ENCODE measurements around the gene GPC5.
"Not testable (repeated sequence)": the region's sequence is repeated elsewhere in the genome, so short reads cannot be mapped to it uniquely, and the experiment has no call there.

The GPC5 gene

GRCh38 chr13:91652404-91653301, 254.2 kb downstream of the GPC5 start:
- DNase-seq (ENCODE audit: low spot score) = no peak

- no peak for DNase-seq (ENCODE audit: low spot score)
Observed at GRCh38 chr13:91655731-91656130, 257.3 kb downstream of the GPC5 start.

- no peak for DNase-seq (ENCODE audit: low spot score)
Observed at GRCh38 chr13:91657283-91657682, 258.9 kb downstream of the GPC5 start.

GRCh38 chr13:91659256-91660075, 261.0 kb downstream of the GPC5 start:
- DNase-seq (ENCODE audit: low spot score) = no peak

- DNase-seq (ENCODE audit: low spot score) = no peak
Observed at GRCh38 chr13:91660076-91660415, 261.6 kb downstream of the GPC5 start.

GRCh38 chr13:91661692-91662490, 263.5 kb downstream of the GPC5 start:
- DNase-seq (ENCODE audit: low spot score) = no peak

GRCh38 chr13:91664039-91664438, 265.6 kb downstream of the GPC5 start:
- no peak for DNase-seq (ENCODE audit: low spot score)

GRCh38 chr13:91667486-91667885, 269.1 kb downstream of the GPC5 start:
- DNase-seq (ENCODE audit: low spot score) = no peak

GRCh38 chr13:91668866-91669495, 270.6 kb downstream of the GPC5 start:
- no peak for DNase-seq (ENCODE audit: low spot score)

GRCh38 chr13:91674347-91674746, 275.9 kb downstream of the GPC5 start:
- DNase-seq (ENCODE audit: low spot score) = not testable (repeated sequence)

GRCh38 chr13:91684746-91685145, 286.3 kb downstream of the GPC5 start:
- DNase-seq (ENCODE audit: low spot score) = no peak

GRCh38 chr13:91690944-91691343, 292.5 kb downstream of the GPC5 start:
- DNase-seq (ENCODE audit: low spot score) = no peak

- no peak for DNase-seq (ENCODE audit: low spot score)
Observed at GRCh38 chr13:91693466-91693865, 295.0 kb downstream of the GPC5 start.

GRCh38 chr13:91698308-91698707, 299.9 kb downstream of the GPC5 start:
- no peak for DNase-seq (ENCODE audit: low spot score)

- no peak for DNase-seq (ENCODE audit: low spot score)
Observed at GRCh38 chr13:91698767-91699166, 300.3 kb downstream of the GPC5 start.

- no peak for DNase-seq (ENCODE audit: low spot score)
Observed at GRCh38 chr13:91699863-91700262, 301.4 kb downstream of the GPC5 start.

GRCh38 chr13:91701975-91702374, 303.6 kb downstream of the GPC5 start:
- DNase-seq (ENCODE audit: low spot score) = no peak

GRCh38 chr13:91702411-91702810, 304.0 kb downstream of the GPC5 start:
- DNase-seq (ENCODE audit: low spot score) = no peak

GRCh38 chr13:91704398-91704797, 306.0 kb downstream of the GPC5 start:
- no peak for DNase-seq (ENCODE audit: low spot score)

- no peak for DNase-seq (ENCODE audit: low spot score)
Observed at GRCh38 chr13:91708558-91708957, 310.1 kb downstream of the GPC5 start.

- no peak for DNase-seq (ENCODE audit: low spot score)
Observed at GRCh38 chr13:91709180-91709579, 310.8 kb downstream of the GPC5 start.

GRCh38 chr13:91710733-91711132, 312.3 kb downstream of the GPC5 start:
- DNase-seq (ENCODE audit: low spot score) = no peak
